Measurements from ENCODE around the gene SORCS1. TPM values are rescaled to one million over a fixed set of nuclear protein-coding genes. Genes with fewer than 3 reads are reported as not detected.

Gene SORCS1
- polyA plus RNA-seq, 1 donor (not counting 4 experiments of a cell fraction or from before 2014, with no cell fraction given): not detected

GRCh38 chr10:106728232-106728631 is 436.3 kb downstream of the SORCS1 start:
- no peak overlapping the region for H3K9ac ChIP-seq (ENCODE audit: control insufficient read depth, extremely low read depth, insufficient read depth, low read length)
- no peak for TF ChIP-seq CTCF (optimal IDR thresholded peaks at IDR 0.05 in 1 of 3, IDR thresholded peaks at IDR 0.05 in 1 of 3, conservative IDR thresholded peaks at IDR 0.05 in 1 of 3; ENCODE audit: extremely low read depth in 1 of 3, insufficient read depth in 2 of 3, low read length in 3 of 3)
- TF ChIP-seq EZH2 (IDR thresholded peaks at IDR 0.05; ENCODE audit: low read length): no peak
- H3K27ac ChIP-seq (ENCODE audit: control insufficient read depth, insufficient read depth, low read length): no peak overlapping the region
- no peak overlapping the region for H3K4me3 ChIP-seq (ENCODE audit: control insufficient read depth in 2 of 3, extremely low read depth in 1 of 3, insufficient read depth in 2 of 3, low read depth in 1 of 3, low read length in 3 of 3)
- H4K20me1 ChIP-seq (ENCODE audit: control insufficient read depth, extremely low read depth, insufficient read depth, low read length): no peaks in the 10 kb centered on the region
- no peaks in the 10 kb centered on the region for H3K9me1 ChIP-seq (ENCODE audit: control insufficient read depth, extremely low read depth, insufficient read depth, low read length)
- no peaks in the 10 kb centered on the region for H3K27me3 ChIP-seq (ENCODE audit: control insufficient read depth, extremely low read depth, insufficient read depth, low read length)
- H3K4me1 ChIP-seq (ENCODE audit: control insufficient read depth, extremely low read depth, insufficient read depth, low read length): no peaks in the 10 kb centered on the region
- no peaks in the 10 kb centered on the region for H3K9me3 ChIP-seq (ENCODE audit: control insufficient read depth, low read depth, low read length)
- dilution Hi-C loops (cut with MboI; ENCODE audit: extremely low pct_ligation_motif_present, low sequenced_read_pairs): no loop called here
- H3K4me2 ChIP-seq (ENCODE audit: control insufficient read depth, extremely low read depth, insufficient read depth, low read depth, low read length): no peak overlapping the region
- no peak for DNase-seq (ENCODE audit: low read depth, low spot score)
- H3K36me3 ChIP-seq (ENCODE audit: control insufficient read depth in 2 of 2, extremely low read depth in 1 of 2, insufficient read depth in 2 of 2, low read length in 2 of 2): no peaks in the 10 kb centered on the region
- H2AFZ ChIP-seq (ENCODE audit: control insufficient read depth, low read length): no peak overlapping the region
- no peak for FAIRE-seq
- H3K79me2 ChIP-seq (ENCODE audit: control insufficient read depth, insufficient read depth, low read length): no peaks in the 10 kb centered on the region

- FAIRE-seq: no peak
- TF ChIP-seq EZH2 (IDR thresholded peaks at IDR 0.05; ENCODE audit: low read length) (no peak), CTCF (optimal IDR thresholded peaks at IDR 0.05 in 1 of 3, IDR thresholded peaks at IDR 0.05 in 1 of 3, conservative IDR thresholded peaks at IDR 0.05 in 1 of 3; ENCODE audit: extremely low read depth in 1 of 3, insufficient read depth in 2 of 3, low read length in 3 of 3) (no peak)
- H3K4me2 ChIP-seq (ENCODE audit: control insufficient read depth, extremely low read depth, insufficient read depth, low read depth, low read length): no peak overlapping the region
Observed at GRCh38 chr10:106727170-106727569, 437.3 kb downstream of the SORCS1 start.

More at GRCh38 chr10:106727170-106727569, 437.3 kb downstream of the SORCS1 start:
- no peaks in the 10 kb centered on the region for H3K9me3 ChIP-seq (ENCODE audit: control insufficient read depth, low read depth, low read length)
- H3K4me3 ChIP-seq (ENCODE audit: control insufficient read depth in 2 of 3, extremely low read depth in 1 of 3, insufficient read depth in 2 of 3, low read depth in 1 of 3, low read length in 3 of 3): no peak overlapping the region
- no peaks in the 10 kb centered on the region for H3K27me3 ChIP-seq (ENCODE audit: control insufficient read depth, extremely low read depth, insufficient read depth, low read length)
- no peak overlapping the region for H3K9ac ChIP-seq (ENCODE audit: control insufficient read depth, extremely low read depth, insufficient read depth, low read length)
- H3K36me3 ChIP-seq (ENCODE audit: control insufficient read depth in 2 of 2, extremely low read depth in 1 of 2, insufficient read depth in 2 of 2, low read length in 2 of 2): no peaks in the 10 kb centered on the region
- no peak for DNase-seq (ENCODE audit: low read depth, low spot score)
- H3K79me2 ChIP-seq (ENCODE audit: control insufficient read depth, insufficient read depth, low read length): no peaks in the 10 kb centered on the region
- H3K9me1 ChIP-seq (ENCODE audit: control insufficient read depth, extremely low read depth, insufficient read depth, low read length): no peaks in the 10 kb centered on the region
- no peaks in the 10 kb centered on the region for H4K20me1 ChIP-seq (ENCODE audit: control insufficient read depth, extremely low read depth, insufficient read depth, low read length)
- dilution Hi-C loops (cut with MboI; ENCODE audit: extremely low pct_ligation_motif_present, low sequenced_read_pairs): no loop called here
- H3K4me1 ChIP-seq (ENCODE audit: control insufficient read depth, extremely low read depth, insufficient read depth, low read length): no peaks in the 10 kb centered on the region
- no peak overlapping the region for H3K27ac ChIP-seq (ENCODE audit: control insufficient read depth, insufficient read depth, low read length)
- H2AFZ ChIP-seq (ENCODE audit: control insufficient read depth, low read length): no peak overlapping the region

Data from keratinocyte (primary cell).